Hepatocyte (in vitro differentiated cells): ENCODE results near the gene GPC4.

Experiments used
- CTCF ChIP-seq: fragments of 200-600 bp; sonication (generic); IDR thresholded peaks from 2 replicates; pipeline ENCODE4 v1.5.1; 2016; ENCODE audit warnings: antibody characterized with exemption, mild to moderate bottlenecking; ENCODE audit not compliant: poor library complexity
- EZH2phosphoT487 ChIP-seq: fragments of 200-600 bp; sonication (generic); IDR thresholded peaks from one replicate; pipeline ENCODE4 v1.6.1; 2018; ENCODE audit warnings: antibody characterized with exemption, mild to moderate bottlenecking, low read depth, moderate library complexity; ENCODE audit not compliant: unreplicated experiment, severe bottlenecking

- TF ChIP-seq EZH2phosphoT487 (no peak), CTCF (no peak)
Observed at GRCh38 chrX:133384454-133384853, 30.8 kb downstream of the GPC4 start.
